Natural killer cell (primary cell): ENCODE data around the gene SLC15A1. TPM values are rescaled to one million over a fixed set of nuclear protein-coding genes. Genes with fewer than 3 reads are reported as not detected.

Experiments used
- ATAC-seq, 3 donors: fragments of 150-1000 bp in 2 of 3; fragments of 200-7000 bp in 1 of 3; cut with Tn5 transposase; 1 replicate in 1 of 3; 2 replicates in 2 of 3; pipeline ENCODE4 v1.10.0; 2021; ENCODE audit warnings: mild to moderate bottlenecking in 2 of 3, moderate library complexity in 2 of 3
- DNase-seq, 2 donors: peaks; one replicate each; pipeline versions ENCODE4 v3.0.0 to v3.0.0-alpha.2; 2013 to 2021; ENCODE audit warnings: mixed read lengths in 1 of 2
- H3K27ac ChIP-seq: one replicate; pipeline ENCODE4 v1.5.1; 2013; ENCODE audit warnings: mild to moderate bottlenecking, low read length
- H3K27me3 ChIP-seq: one replicate; pipeline ENCODE4 v1.6.1; 2013; ENCODE audit warnings: low read length; ENCODE audit not compliant: control insufficient read depth, insufficient read depth
- H3K36me3 ChIP-seq: one replicate; pipeline ENCODE4 v1.6.1; 2013; ENCODE audit warnings: low read length; ENCODE audit not compliant: control insufficient read depth, insufficient read depth
- H3K4me1 ChIP-seq: one replicate; pipeline ENCODE4 v1.6.1; 2013; ENCODE audit warnings: low read length; ENCODE audit not compliant: control insufficient read depth, insufficient read depth
- H3K4me3 ChIP-seq: one replicate; pipeline ENCODE4 v1.5.1; 2013; ENCODE audit warnings: low read length
- H3K9me3 ChIP-seq: one replicate; pipeline ENCODE4 v1.6.1; 2013; ENCODE audit warnings: low read length; ENCODE audit not compliant: control insufficient read depth, insufficient read depth
- H3K27ac Mint-ChIP-seq, 2 donors: one replicate each; pipeline ENCODE4 v1.8.0; 2022; ENCODE audit warnings: mild to moderate bottlenecking in 2 of 2, mixed read lengths in 2 of 2, moderate library complexity in 1 of 2
- H3K27me3 Mint-ChIP-seq, 2 donors: one replicate each; pipeline ENCODE4 v1.8.0; 2022; ENCODE audit warnings: low read depth in 2 of 2, mixed read lengths in 2 of 2
- H3K36me3 Mint-ChIP-seq: one replicate; pipeline ENCODE4 v1.8.0; 2022; ENCODE audit warnings: mixed read lengths
- H3K4me1 Mint-ChIP-seq, 2 donors: one replicate each; pipeline ENCODE4 v1.8.0; 2022; ENCODE audit warnings: mixed read lengths in 2 of 2
- H3K4me3 Mint-ChIP-seq: one replicate; pipeline ENCODE4 v1.8.0; 2022; ENCODE audit warnings: mild to moderate bottlenecking, moderate library complexity, mixed read lengths
- H3K9me3 Mint-ChIP-seq, 2 donors: one replicate each; pipeline ENCODE4 v1.8.0; 2022; ENCODE audit warnings: mixed read lengths in 2 of 2
- CTCF ChIP-seq: fragments of 200-600 bp; IDR thresholded peaks from one replicate; pipeline ENCODE4 v1.8.0; 2022; ENCODE audit warnings: antibody characterized with exemption
- WGBS: methylation state at CpG from one replicate; pipeline ENCODE4 v1.1.7; 2013; ENCODE audit warnings: missing lambda C conversion rate; ENCODE audit not compliant: insufficient coverage; 5-methylcytosine and 5-hydroxymethylcytosine counted together
- intact Hi-C: fragments of 100-400 bp; cut with micrococcal nuclease; formaldehyde crosslinking; loops from one replicate; pipeline ENCODE4 v1.14.2; 2022
- total RNA-seq, 4 donors: library from RNA; stranded (reverse); fragments of 120-200 nt in 1 of 4; gene quantifications; one replicate each; pipeline versions ENCODE4 v1.2.3 to v1.2.4, GENCODE V29; 2013 to 2022

Gene SLC15A1
- total RNA-seq, result not detected
- total RNA-seq (2013), result not detected

- Histone ChIP-seq H3K27me3 (peaks cover 18% of the 10 kb centered on the region), H3K36me3 (no peaks in the 10 kb centered on the region), H3K4me3 (no peak within 1 kb of the TSS), H3K27ac (no peak within 1 kb of the TSS), H3K4me1 (peaks cover 4% of the 10 kb centered on the region), H3K9me3 (no peaks in the 10 kb centered on the region)
- Mint-ChIP-seq H3K4me1 (no peaks in the 10 kb centered on the region), H3K36me3 (peaks cover 12% of the 10 kb centered on the region), H3K9me3 (peaks cover 0 to 3% of the 10 kb centered on the region in 2 donors), H3K4me3 (no peak within 1 kb of the TSS), H3K27me3 (peaks cover 42 to 68% of the 10 kb centered on the region in 2 donors), H3K27ac (no peak within 1 kb of the TSS)
- ATAC-seq (no peak), DNase-seq (no peak)
- 13% methylated on average over 59 of the region's 59 CpGs for WGBS
- no peak for TF ChIP-seq CTCF
- intact Hi-C loops, result no loop called here
Observed at GRCh38 chr13:98752467-98753290, at the start of gene SLC15A1. Gene SLC15A1 (minus strand): TSS chr13:98752672. CDS start chr13:98752598, 74 bp downstream.

GRCh38 chr13:98801626-98802418 is 49.4 kb upstream of the SLC15A1 start:
- WGBS, result 96% methylated on average over 10 of the region's 10 CpGs
- H3K27ac ChIP-seq, result no peak overlapping the region
- no peaks in the 10 kb centered on the region for H3K4me1 ChIP-seq
- TF ChIP-seq CTCF, result no peak
- intact Hi-C loops, result no loop called here
- Mint-ChIP-seq H3K36me3 (peaks cover 21% of the 10 kb centered on the region), H3K4me1 (no peaks in the 10 kb centered on the region), H3K9me3 (no peaks in the 10 kb centered on the region), H3K4me3 (no peak overlapping the region), H3K27ac (no peak overlapping the region), H3K27me3 (no peaks in the 10 kb centered on the region)
- no peak for DNase-seq
- no peak for ATAC-seq
- H3K27me3 ChIP-seq, result no peaks in the 10 kb centered on the region
- H3K9me3 ChIP-seq, result no peaks in the 10 kb centered on the region
- H3K4me3 ChIP-seq, result no peak overlapping the region
- H3K36me3 ChIP-seq, result peaks cover 32% of the 10 kb centered on the region

- ATAC-seq (no peak), DNase-seq (no peak)
- no peaks in the 10 kb centered on the region for H3K4me1 ChIP-seq
- H3K4me1 Mint-ChIP-seq, result no peaks in the 10 kb centered on the region
- H3K27me3 ChIP-seq, result no peaks in the 10 kb centered on the region
- no peak overlapping the region for H3K4me3 Mint-ChIP-seq
- WGBS, result 95% methylated on average over 14 of the region's 14 CpGs
- peaks cover 21% of the 10 kb centered on the region for H3K36me3 Mint-ChIP-seq
- no peaks in the 10 kb centered on the region for H3K27me3 Mint-ChIP-seq
- no peaks in the 10 kb centered on the region for H3K9me3 ChIP-seq
- no peak for TF ChIP-seq CTCF
- peaks cover 36% of the 10 kb centered on the region for H3K36me3 ChIP-seq
- no peak overlapping the region for H3K27ac Mint-ChIP-seq
- no peak overlapping the region for H3K4me3 ChIP-seq
- intact Hi-C loops, result no loop called here
- no peak overlapping the region for H3K27ac ChIP-seq
- no peaks in the 10 kb centered on the region for H3K9me3 Mint-ChIP-seq
Observed at GRCh38 chr13:98800078-98800477, 47.6 kb upstream of the SLC15A1 start.
